Panc1 (cell line): ENCODE results near the gene BTRC. TPM values are rescaled to one million over a fixed set of nuclear protein-coding genes. Genes with fewer than 3 reads are reported as not detected.

Source experiments
- ATAC-seq: fragments of 200-7000 bp; cut with Tn5 transposase; 2 replicates; pipeline ENCODE4 v1.9.1; 2020; ENCODE audit warnings: mild to moderate bottlenecking, moderate library complexity
- BruUV-seq: library from RNA; stranded (reverse); fragments of 400-500 nt; replicated peaks from 2 replicates; lab custom pipeline; 2021; lab: Mats Ljungman, UMichigan
- CTCF ChIA-PET: fragments of 300-600 bp; sonication (Branson Sonifier 250); formaldehyde crosslinking; loops from one replicate; lab custom pipeline; 2022; ENCODE audit warnings: antibody characterized with exemption; lab: Charles Lee
- POLR2A ChIA-PET: fragments of 300-600 bp; sonication (Branson Sonifier 250); formaldehyde crosslinking; loops from one replicate; lab custom pipeline; 2022; ENCODE audit warnings: antibody characterized with exemption; lab: Charles Lee
- DNase-seq: peaks from one replicate; pipeline ENCODE4 v3.0.0-alpha.2; 2010; ENCODE audit warnings: low read depth, low spot score
- H3K27ac ChIP-seq: 2 replicates; pipeline ENCODE4 v1.5.1; 2011; ENCODE audit warnings: mild to moderate bottlenecking, low read length, inconsistent platforms
- H3K27me3 ChIP-seq: fragments of 200-500 bp; sonication (Bioruptor generic); 2 replicates; pipeline ENCODE4 v1.6.0; 2014; ENCODE audit warnings: low read length, inconsistent platforms; ENCODE audit not compliant: control insufficient read depth, insufficient read depth
- H3K36me3 ChIP-seq: fragments of 200-500 bp; sonication (Bioruptor generic); 2 replicates; pipeline ENCODE4 v1.5.1; 2014; ENCODE audit warnings: inconsistent platforms, mild to moderate bottlenecking, low read length, moderate library complexity; ENCODE audit not compliant: control insufficient read depth, insufficient read depth
- H3K4me1 ChIP-seq: 2 replicates; pipeline ENCODE4 v1.5.1; 2011; ENCODE audit warnings: inconsistent platforms, mild to moderate bottlenecking, low read length, moderate library complexity; ENCODE audit not compliant: control insufficient read depth, insufficient read depth
- H3K4me3 ChIP-seq, 2 experiments: 2 replicates each; pipeline ENCODE4 v1.5.1; 2011 to 2012; ENCODE audit warnings: low read depth in 2 of 2, low read length in 2 of 2, mild to moderate bottlenecking in 2 of 2, inconsistent platforms in 1 of 2, moderate library complexity in 1 of 2
- H3K9me3 ChIP-seq: fragments of 200-500 bp; sonication (Bioruptor generic); 2 replicates; pipeline ENCODE4 v1.5.1; 2014; ENCODE audit warnings: low read depth, mild to moderate bottlenecking, inconsistent platforms, low read length, moderate library complexity; ENCODE audit not compliant: control insufficient read depth, insufficient read depth
- CTCF ChIP-seq: fragments of 450-650 bp; IDR thresholded peaks from 2 replicates; pipeline ENCODE4 v1.5.1; 2017; ENCODE audit warnings: mild to moderate bottlenecking
- POLR2AphosphoS5 ChIP-seq: IDR thresholded peaks from 2 replicates; pipeline ENCODE4 v1.6.1; 2012; ENCODE audit warnings: mild to moderate bottlenecking, low read depth, low read length, moderate library complexity
- REST ChIP-seq, 2 experiments: IDR thresholded peaks; 2 replicates each; pipeline ENCODE4 v1.6.1; 2011 to 2012; ENCODE audit warnings: low read depth in 2 of 2, control low read depth in 1 of 2, low read length in 1 of 2, mild to moderate bottlenecking in 1 of 2, moderate library complexity in 1 of 2; ENCODE audit not compliant: insufficient read depth in 1 of 2
- SIN3A ChIP-seq: IDR thresholded peaks from 2 replicates; pipeline ENCODE4 v1.6.1; 2012; ENCODE audit warnings: low read depth, mild to moderate bottlenecking, low read length, moderate library complexity, borderline replicate concordance; ENCODE audit not compliant: insufficient read depth
- TCF7L2 ChIP-seq: IDR thresholded peaks from 2 replicates; pipeline ENCODE4 v1.6.1; 2011; ENCODE audit warnings: mild to moderate bottlenecking, low read depth, low read length, inconsistent platforms
- in situ Hi-C: cut with HindIII; loops from 2 replicates; pipeline ENCODE4 v1.10.0; 2016; ENCODE audit warnings: low sequenced_read_pairs, low pct_unique_long_range_greater_than_20kb
- intact Hi-C: fragments of 100-400 bp; cut with micrococcal nuclease; formaldehyde crosslinking; loops from one replicate; pipeline ENCODE4 v1.10.0; 2022; ENCODE audit not compliant: unreplicated experiment
- total RNA-seq: library from RNA; stranded (reverse); gene quantifications from one replicate; pipeline ENCODE4 v1.2.1, GENCODE V29; 2021; ENCODE audit not compliant: unreplicated experiment

The BTRC gene
- total RNA-seq, 1 experiment from 2014 or later, result 22.1 TPM

- Histone ChIP-seq H3K27ac (no peak overlapping the region), H3K9me3 (no peaks in the 10 kb centered on the region), H3K27me3 (no peaks in the 10 kb centered on the region), H3K4me1 (no peaks in the 10 kb centered on the region), H3K4me3 (no peak overlapping the region), H3K36me3 (no peaks in the 10 kb centered on the region)
- ChIA-PET POLR2A (no interaction called here), CTCF (interaction anchor here (0.5 kb wide), 1 partner anchor 92 kb away, joined by 3 read pairs; no protein-coding TSS in a partner anchor)
- TF ChIP-seq TCF7L2, result no peak
- no peak for TF ChIP-seq SIN3A
- no peak for TF ChIP-seq REST (IDR thresholded peaks at IDR 0.05; ENCODE audit: insufficient read depth in 1 of 2, low read depth in 2 of 2, low read length in 1 of 2)
- no peak for TF ChIP-seq CTCF
- no peak for TF ChIP-seq POLR2AphosphoS5
- intact Hi-C loops, result no loop called here
- no TSS peak for BruUV-seq
- in situ Hi-C loops, result no loop called here
- DNase-seq, result no peak
- ATAC-seq, result no peak
Observed at GRCh38 chr10:101403161-101403560, 49.2 kb downstream of the BTRC start.

GRCh38 chr10:101405001-101405400 is 51.0 kb downstream of the BTRC start:
- Histone ChIP-seq H3K27ac (no peak overlapping the region), H3K9me3 (no peaks in the 10 kb centered on the region), H3K36me3 (no peaks in the 10 kb centered on the region), H3K27me3 (no peaks in the 10 kb centered on the region), H3K4me3 (no peak overlapping the region), H3K4me1 (no peaks in the 10 kb centered on the region)
- BruUV-seq, result no TSS peak
- POLR2A ChIA-PET, result no interaction called here
- CTCF ChIA-PET, result interaction anchor here (0.6 kb wide), 1 partner anchor 13 kb away, joined by 4 read pairs; no protein-coding TSS in a partner anchor
- DNase-seq (no peak), ATAC-seq (no peak)
- intact Hi-C loops (no loop called here), in situ Hi-C loops (no loop called here)
- TF ChIP-seq REST (IDR thresholded peaks at IDR 0.05; ENCODE audit: insufficient read depth in 1 of 2, low read depth in 2 of 2, low read length in 1 of 2), result no peak
- TF ChIP-seq POLR2AphosphoS5, result no peak
- TF ChIP-seq TCF7L2, result no peak
- no peak for TF ChIP-seq SIN3A
- no peak for TF ChIP-seq CTCF
